Measurements from ENCODE around the gene TMA16. TPM values are rescaled to one million over a fixed set of nuclear protein-coding genes. Genes with fewer than 3 reads are reported as not detected.
A peak's percentile ranks its signal among the peaks of the same experiment; 100 is the strongest.

TMA16 gene
- total and polyA plus RNA-seq, 2 donors (not counting 3 experiments of a cell fraction or from before 2014, with no cell fraction given) = 4.2 to 42.7 TPM

DNA sequence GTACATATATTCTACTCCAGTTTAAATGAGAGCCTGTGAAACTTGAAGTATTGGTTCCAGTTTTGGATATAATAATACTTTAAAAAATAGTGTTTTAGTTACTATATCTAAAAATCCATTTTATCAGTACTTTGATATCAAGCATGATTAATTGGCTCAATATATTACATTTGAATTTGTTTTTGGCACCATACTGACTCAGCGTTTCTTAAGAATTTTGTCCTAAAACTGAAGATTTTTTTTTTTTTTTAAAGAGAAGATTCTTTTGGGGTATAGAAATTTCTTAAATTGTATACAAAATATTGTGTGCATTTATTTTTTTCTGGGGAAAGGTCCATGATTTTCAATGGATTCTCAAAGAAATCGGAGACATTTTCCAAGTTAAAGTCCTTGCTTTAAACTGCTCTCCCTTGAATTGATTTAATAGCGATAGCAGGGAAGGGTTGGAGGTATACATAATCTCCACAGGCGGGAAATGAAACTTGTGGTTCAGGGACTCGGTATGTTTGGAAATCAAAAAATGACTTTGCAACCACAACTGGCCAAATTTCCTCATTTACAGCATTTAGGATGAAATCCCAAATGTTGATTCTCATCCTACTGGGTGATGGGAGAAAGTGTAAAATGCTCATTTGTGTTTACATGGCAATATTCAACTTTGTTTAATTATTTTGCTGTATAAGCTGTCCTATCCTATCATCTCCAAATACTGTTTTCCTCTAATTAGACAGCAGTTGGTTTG, 62.3 kb downstream of the TMA16 start:
- Histone ChIP-seq H3K36me3 (ENCODE audit: control insufficient read depth in 2 of 2, extremely low read depth in 1 of 2, insufficient read depth in 2 of 2, low read length in 2 of 2) (no peaks in the 10 kb centered on the region), H3K79me2 (ENCODE audit: control insufficient read depth, insufficient read depth, low read length) (no peaks in the 10 kb centered on the region), H3K4me3 (replicated peaks in 1 of 3; ENCODE audit: insufficient read depth in 1 of 3, low read depth in 1 of 3, low read length in 3 of 3) (no peak overlapping the region), H4K20me1 (replicated peaks; ENCODE audit: control insufficient read depth, extremely low read depth, insufficient read depth, low read length) (no peaks in the 10 kb centered on the region), H3K4me1 (ENCODE audit: control insufficient read depth, extremely low read depth, insufficient read depth, low read length) (no peaks in the 10 kb centered on the region), H2AFZ (ENCODE audit: low read depth, low read length) (no peak overlapping the region), H3K9ac (replicated peaks; ENCODE audit: extremely low read depth, insufficient read depth, low read length) (no peak overlapping the region), H3K27ac (ENCODE audit: insufficient read depth, low read depth, low read length) (no peak overlapping the region), H3K9me1 (replicated peaks; ENCODE audit: control insufficient read depth, extremely low read depth, insufficient read depth, low read length) (no peaks in the 10 kb centered on the region), H3K9me3 (replicated peaks; ENCODE audit: control insufficient read depth, insufficient read depth, low read length) (no peaks in the 10 kb centered on the region), H3K27me3 (ENCODE audit: control insufficient read depth in 2 of 2, insufficient read depth in 2 of 2, low read length in 2 of 2) (peaks cover 0 to 3% of the 10 kb centered on the region in 2 experiments), H3K4me2 (ENCODE audit: insufficient read depth, low read length) (no peak overlapping the region)
- DNase-seq (ENCODE audit: low read depth, low spot score) = no peak
- CTCF ChIA-PET = interaction anchor here (1.1 to 12.5 kb wide), 6 partner anchors 9 to 1540 kb away, joined by 3 to 211 read pairs (median 4); no protein-coding TSS in a partner anchor
- POLR2A ChIA-PET = no interaction called here
- intact Hi-C loops (cut with micrococcal nuclease) (loop anchor here (5.0 kb wide), 1 partner anchor 125 kb away; no protein-coding TSS in a partner anchor), dilution Hi-C loops (cut with MboI; ENCODE audit: extremely low pct_ligation_motif_present, low sequenced_read_pairs) (no loop called here)
- TF ChIP-seq GATA2 (IDR thresholded peaks at IDR 0.05; ENCODE audit: insufficient read depth, insufficient read length, low read depth, low read length) (no peak), POLR2AphosphoS5 (IDR thresholded peaks at IDR 0.05; ENCODE audit: insufficient read depth, low read depth, low read length) (no peak), MYC (IDR thresholded peaks at IDR 0.05; ENCODE audit: low read depth, low read length) (no peak)
- TF ChIP-seq, protein P1, sequence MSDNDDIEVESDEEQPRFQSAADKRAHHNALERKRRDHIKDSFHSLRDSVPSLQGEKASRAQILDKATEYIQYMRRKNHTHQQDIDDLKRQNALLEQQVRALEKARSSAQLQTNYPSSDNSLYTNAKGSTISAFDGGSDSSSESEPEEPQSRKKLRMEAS (IDR thresholded peaks at IDR 0.05; ENCODE audit: insufficient read depth, insufficient read length) = no peak
- peak; percentile 8 for FAIRE-seq
- no TSS peak for BruUV-seq (replicated peaks)

DNA sequence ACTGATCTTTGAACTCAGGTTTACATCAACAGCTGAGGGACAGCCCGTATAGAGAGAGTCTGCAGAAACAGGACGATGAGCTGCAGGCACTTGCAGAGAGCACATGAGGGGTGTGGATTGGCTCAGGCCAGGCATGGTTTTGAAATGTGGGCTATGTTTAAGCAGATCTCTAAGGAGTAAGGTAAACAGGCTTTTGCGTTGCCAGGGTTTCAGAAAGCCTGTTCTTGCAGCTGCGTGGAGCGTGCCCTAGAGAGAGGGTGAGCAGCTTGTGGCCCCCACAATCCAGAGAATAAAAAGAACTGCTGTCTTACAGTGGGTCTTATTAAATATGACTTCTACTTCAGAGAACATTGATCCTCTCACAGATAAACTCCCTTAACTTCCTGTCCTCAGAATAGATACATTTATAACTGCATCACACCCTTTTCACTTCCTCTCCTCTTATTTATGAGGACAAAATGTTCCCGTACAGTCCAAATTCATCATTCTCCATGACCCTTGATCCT, 64.1 kb downstream of the TMA16 start:
- Histone ChIP-seq H3K36me3 (ENCODE audit: control insufficient read depth in 2 of 2, extremely low read depth in 1 of 2, insufficient read depth in 2 of 2, low read length in 2 of 2) (no peaks in the 10 kb centered on the region), H3K79me2 (ENCODE audit: control insufficient read depth, insufficient read depth, low read length) (no peaks in the 10 kb centered on the region), H3K27me3 (ENCODE audit: control insufficient read depth in 2 of 2, insufficient read depth in 2 of 2, low read length in 2 of 2) (no peaks in the 10 kb centered on the region), H3K9me1 (replicated peaks; ENCODE audit: control insufficient read depth, extremely low read depth, insufficient read depth, low read length) (no peaks in the 10 kb centered on the region), H3K9me3 (replicated peaks; ENCODE audit: control insufficient read depth, insufficient read depth, low read length) (no peaks in the 10 kb centered on the region), H3K4me3 (replicated peaks in 1 of 3; ENCODE audit: insufficient read depth in 1 of 3, low read depth in 1 of 3, low read length in 3 of 3) (no peak overlapping the region), H3K4me2 (ENCODE audit: insufficient read depth, low read length) (no peak overlapping the region), H4K20me1 (replicated peaks; ENCODE audit: control insufficient read depth, extremely low read depth, insufficient read depth, low read length) (no peaks in the 10 kb centered on the region), H3K9ac (replicated peaks; ENCODE audit: extremely low read depth, insufficient read depth, low read length) (no peak overlapping the region), H2AFZ (ENCODE audit: low read depth, low read length) (no peak overlapping the region), H3K4me1 (ENCODE audit: control insufficient read depth, extremely low read depth, insufficient read depth, low read length) (no peaks in the 10 kb centered on the region), H3K27ac (ENCODE audit: insufficient read depth, low read depth, low read length) (no peak overlapping the region)
- no peak for DNase-seq (ENCODE audit: low read depth, low spot score)
- ChIA-PET CTCF (interaction anchor here (1.0 to 12.5 kb wide), 4 partner anchors 8 to 1189 kb away, joined by 3 to 211 read pairs (median 6); no protein-coding TSS in a partner anchor), POLR2A (no interaction called here)
- FAIRE-seq = no peak
- intact Hi-C loops (cut with micrococcal nuclease) (loop anchor here (5.0 kb wide), 1 partner anchor 124 kb away; no protein-coding TSS in a partner anchor), dilution Hi-C loops (cut with MboI; ENCODE audit: extremely low pct_ligation_motif_present, low sequenced_read_pairs) (no loop called here)
- no TSS peak for BruUV-seq (replicated peaks)
- TF ChIP-seq, protein P2, sequence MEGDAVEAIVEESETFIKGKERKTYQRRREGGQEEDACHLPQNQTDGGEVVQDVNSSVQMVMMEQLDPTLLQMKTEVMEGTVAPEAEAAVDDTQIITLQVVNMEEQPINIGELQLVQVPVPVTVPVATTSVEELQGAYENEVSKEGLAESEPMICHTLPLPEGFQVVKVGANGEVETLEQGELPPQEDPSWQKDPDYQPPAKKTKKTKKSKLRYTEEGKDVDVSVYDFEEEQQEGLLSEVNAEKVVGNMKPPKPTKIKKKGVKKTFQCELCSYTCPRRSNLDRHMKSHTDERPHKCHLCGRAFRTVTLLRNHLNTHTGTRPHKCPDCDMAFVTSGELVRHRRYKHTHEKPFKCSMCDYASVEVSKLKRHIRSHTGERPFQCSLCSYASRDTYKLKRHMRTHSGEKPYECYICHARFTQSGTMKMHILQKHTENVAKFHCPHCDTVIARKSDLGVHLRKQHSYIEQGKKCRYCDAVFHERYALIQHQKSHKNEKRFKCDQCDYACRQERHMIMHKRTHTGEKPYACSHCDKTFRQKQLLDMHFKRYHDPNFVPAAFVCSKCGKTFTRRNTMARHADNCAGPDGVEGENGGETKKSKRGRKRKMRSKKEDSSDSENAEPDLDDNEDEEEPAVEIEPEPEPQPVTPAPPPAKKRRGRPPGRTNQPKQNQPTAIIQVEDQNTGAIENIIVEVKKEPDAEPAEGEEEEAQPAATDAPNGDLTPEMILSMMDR (IDR thresholded peaks at IDR 0.05; ENCODE audit: extremely low read depth in 1 of 2, insufficient read depth in 1 of 2, low read depth in 1 of 2, low read length in 2 of 2) = no peak
- TF ChIP-seq MYC (IDR thresholded peaks at IDR 0.05; ENCODE audit: low read depth, low read length) (no peak), GATA2 (IDR thresholded peaks at IDR 0.05; ENCODE audit: insufficient read depth, insufficient read length, low read depth, low read length) (no peak), JUN (IDR thresholded peaks at IDR 0.05; ENCODE audit: borderline replicate concordance, insufficient read depth, insufficient read length, low read depth) (no peak), POLR2AphosphoS5 (IDR thresholded peaks at IDR 0.05; ENCODE audit: insufficient read depth, low read depth, low read length) (no peak), EZH2 (IDR thresholded peaks at IDR 0.05; ENCODE audit: borderline replicate concordance, low read depth, low read length, severe bottlenecking) (no peak)

All from endothelial cell of umbilical vein (primary cell).